GM20000 (cell line): ENCODE results near the gene APOA5.

Experiments used
- DNase-seq: peaks from one replicate; pipeline ENCODE4 v3.0.0; 2012; ENCODE audit warnings: low spot score
- CTCF ChIP-seq: IDR thresholded peaks from 2 replicates; pipeline ENCODE4 v1.5.1; 2012; ENCODE audit warnings: mild to moderate bottlenecking, control low read depth; ENCODE audit errors: extremely low read depth, missing control alignments

APOA5 gene

GRCh38 chr11:116825434-116825833 lies 33.8 kb upstream of the APOA5 start:
- DNase-seq, result no peak
- no peak for TF ChIP-seq CTCF

GRCh38 chr11:116823031-116823843 lies 31.6 kb upstream of the APOA5 start, which contains the start of gene APOA4:
APOA4 (minus strand) TSS chr11:116823304; CDS start chr11:116823191, 113 bp downstream.
- DNase-seq, result no peak
- no peak for TF ChIP-seq CTCF

GRCh38 chr11:116822575-116822974 lies 30.9 kb upstream of the APOA5 start:
- no peak for TF ChIP-seq CTCF
- no peak for DNase-seq

GRCh38 chr11:116821050-116821918 lies 29.6 kb upstream of the APOA5 start:
- DNase-seq, result no peak
- no peak for TF ChIP-seq CTCF

- TF ChIP-seq CTCF, result no peak
- no peak for DNase-seq
These were observed 27.4 kb upstream of the APOA5 start for GRCh38 chr11:116819049-116819448.

GRCh38 chr11:116814502-116814901 lies 22.8 kb upstream of the APOA5 start:
- DNase-seq, result no peak
- TF ChIP-seq CTCF, result no peak

GRCh38 chr11:116813781-116814471 lies 22.2 kb upstream of the APOA5 start:
- no peak for DNase-seq
- TF ChIP-seq CTCF, result no peak
